ENCODE measurements around the gene TRIM8.

Gene TRIM8

GRCh38 chr10:102652170-102652916 is 8.1 kb downstream of the TRIM8 start:
- Histone ChIP-seq H3K36me3 (ENCODE audit: insufficient read depth, low read length) (peaks cover 64% of the 10 kb centered on the region), H3K4me3 (ENCODE audit: low read length) (no peak overlapping the region), H3K4me1 (ENCODE audit: insufficient read depth, low read length) (peaks cover 53% of the 10 kb centered on the region), H3K27me3 (ENCODE audit: insufficient read depth, low read length) (no peaks in the 10 kb centered on the region), H2AFZ (ENCODE audit: low read depth, low read length) (no peak overlapping the region), H3K9me3 (ENCODE audit: low read length) (no peaks in the 10 kb centered on the region)

DNA sequence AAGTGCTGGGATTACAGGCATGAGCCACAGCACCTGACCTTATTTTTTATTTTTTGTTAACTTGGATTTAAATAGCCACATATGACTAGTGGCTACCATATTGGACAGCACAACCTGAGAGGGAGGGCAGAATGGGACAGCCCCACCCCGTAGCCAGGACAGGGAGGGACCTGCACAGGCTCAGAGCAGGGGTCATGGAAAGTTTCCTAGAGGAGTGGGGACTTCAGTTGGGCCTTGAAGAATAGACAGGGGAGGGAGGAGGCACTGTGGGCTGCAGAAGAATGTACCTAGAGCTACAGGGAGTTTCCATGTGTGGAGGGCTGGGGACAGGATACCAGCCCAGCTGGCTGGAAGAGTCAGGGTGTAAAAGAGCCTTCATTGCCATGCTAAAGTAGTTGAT is 8.8 kb downstream of the TRIM8 start:
- no peak overlapping the region for H2AFZ ChIP-seq (ENCODE audit: low read depth, low read length)
- H3K9me3 ChIP-seq (ENCODE audit: low read length): no peaks in the 10 kb centered on the region
- H3K36me3 ChIP-seq (ENCODE audit: insufficient read depth, low read length): peaks cover 66% of the 10 kb centered on the region
- no peaks in the 10 kb centered on the region for H3K27me3 ChIP-seq (ENCODE audit: insufficient read depth, low read length)
- H3K4me3 ChIP-seq (ENCODE audit: low read length): no peak overlapping the region
- peaks cover 46% of the 10 kb centered on the region for H3K4me1 ChIP-seq (ENCODE audit: insufficient read depth, low read length)

DNA sequence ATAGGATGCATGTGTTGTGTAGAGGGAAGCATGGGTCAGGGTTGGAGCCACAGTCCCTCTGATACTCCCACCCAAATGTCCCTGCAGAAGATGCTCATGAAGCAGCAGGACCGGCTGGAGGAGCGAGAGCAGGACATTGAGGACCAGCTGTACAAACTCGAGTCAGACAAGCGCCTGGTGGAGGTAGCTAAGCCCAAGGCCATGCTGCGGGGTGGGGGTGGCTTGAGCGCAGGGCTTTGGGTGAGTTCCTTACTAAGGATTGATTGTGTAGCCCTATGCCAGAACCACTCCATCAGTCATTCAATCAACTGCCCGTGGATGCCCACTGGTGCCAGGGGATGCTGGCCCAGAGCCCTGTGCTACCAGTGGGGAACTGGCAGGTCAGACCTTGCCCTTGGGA is 10.3 kb downstream of the TRIM8 start:
- Histone ChIP-seq H2AFZ (ENCODE audit: low read depth, low read length) (no peak overlapping the region), H3K9me3 (ENCODE audit: low read length) (no peaks in the 10 kb centered on the region), H3K36me3 (ENCODE audit: insufficient read depth, low read length) (peaks cover 73% of the 10 kb centered on the region), H3K4me3 (ENCODE audit: low read length) (no peak overlapping the region), H3K4me1 (ENCODE audit: insufficient read depth, low read length) (peaks cover 31% of the 10 kb centered on the region), H3K27me3 (ENCODE audit: insufficient read depth, low read length) (no peaks in the 10 kb centered on the region)

DNA sequence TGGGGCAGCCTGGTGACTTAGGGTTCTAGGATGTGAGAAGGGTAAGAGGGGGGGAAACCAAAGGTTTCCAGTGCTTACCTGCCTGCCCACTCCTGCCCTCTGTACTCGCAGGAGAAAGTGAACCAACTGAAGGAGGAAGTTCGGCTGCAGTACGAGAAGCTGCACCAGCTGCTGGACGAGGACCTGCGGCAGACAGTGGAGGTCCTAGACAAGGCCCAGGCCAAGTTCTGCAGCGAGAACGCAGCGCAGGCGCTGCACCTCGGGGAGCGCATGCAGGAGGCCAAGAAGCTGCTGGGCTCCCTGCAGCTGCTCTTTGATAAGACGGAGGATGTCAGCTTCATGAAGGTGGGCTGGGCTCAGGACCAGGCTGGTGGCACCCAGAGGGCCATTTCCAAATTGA is 10.7 kb downstream of the TRIM8 start:
- peaks cover 27% of the 10 kb centered on the region for H3K4me1 ChIP-seq (ENCODE audit: insufficient read depth, low read length)
- peaks cover 73% of the 10 kb centered on the region for H3K36me3 ChIP-seq (ENCODE audit: insufficient read depth, low read length)
- no peak overlapping the region for H3K4me3 ChIP-seq (ENCODE audit: low read length)
- no peak overlapping the region for H2AFZ ChIP-seq (ENCODE audit: low read depth, low read length)
- no peaks in the 10 kb centered on the region for H3K9me3 ChIP-seq (ENCODE audit: low read length)
- no peaks in the 10 kb centered on the region for H3K27me3 ChIP-seq (ENCODE audit: insufficient read depth, low read length)

DNA sequence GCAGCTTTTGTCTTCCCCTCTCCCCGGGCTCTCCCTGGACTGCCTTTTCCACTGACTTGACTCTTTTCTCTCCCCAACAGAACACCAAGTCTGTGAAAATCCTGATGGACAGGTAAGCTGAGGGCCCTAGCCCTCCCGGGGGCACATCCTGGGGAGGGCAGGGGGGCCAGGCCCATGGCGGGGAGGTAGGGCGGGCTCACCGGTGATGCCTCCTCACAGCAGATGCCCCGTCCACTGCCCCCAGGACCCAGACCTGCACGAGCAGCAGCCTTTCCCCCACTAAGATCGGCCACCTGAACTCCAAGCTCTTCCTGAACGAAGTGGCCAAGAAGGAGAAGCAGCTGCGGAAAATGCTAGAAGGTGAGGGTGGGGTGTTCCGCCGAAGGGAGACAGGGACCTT is 11.7 kb downstream of the TRIM8 start:
- Histone ChIP-seq H3K27me3 (ENCODE audit: insufficient read depth, low read length) (no peaks in the 10 kb centered on the region), H3K36me3 (ENCODE audit: insufficient read depth, low read length) (peaks cover 71% of the 10 kb centered on the region), H3K9me3 (ENCODE audit: low read length) (no peaks in the 10 kb centered on the region), H3K4me3 (ENCODE audit: low read length) (no peak overlapping the region), H3K4me1 (ENCODE audit: insufficient read depth, low read length) (peaks cover 22% of the 10 kb centered on the region), H2AFZ (ENCODE audit: low read depth, low read length) (no peak overlapping the region)

GRCh38 chr10:102656791-102657371 is 12.6 kb downstream of the TRIM8 start:
- Histone ChIP-seq H3K27me3 (ENCODE audit: insufficient read depth, low read length) (no peaks in the 10 kb centered on the region), H2AFZ (ENCODE audit: low read depth, low read length) (no peak overlapping the region), H3K9me3 (ENCODE audit: low read length) (no peaks in the 10 kb centered on the region), H3K4me1 (ENCODE audit: insufficient read depth, low read length) (peaks cover 19% of the 10 kb centered on the region), H3K36me3 (ENCODE audit: insufficient read depth, low read length) (peaks cover 63% of the 10 kb centered on the region), H3K4me3 (ENCODE audit: low read length) (no peak overlapping the region)

GRCh38 chr10:102657451-102657850 is 13.2 kb downstream of the TRIM8 start:
- Histone ChIP-seq H3K4me1 (ENCODE audit: insufficient read depth, low read length) (peaks cover 13% of the 10 kb centered on the region), H3K4me3 (ENCODE audit: low read length) (no peak overlapping the region), H3K27me3 (ENCODE audit: insufficient read depth, low read length) (no peaks in the 10 kb centered on the region), H2AFZ (ENCODE audit: low read depth, low read length) (no peak overlapping the region), H3K9me3 (ENCODE audit: low read length) (no peaks in the 10 kb centered on the region), H3K36me3 (ENCODE audit: insufficient read depth, low read length) (peaks cover 57% of the 10 kb centered on the region)

DNA sequence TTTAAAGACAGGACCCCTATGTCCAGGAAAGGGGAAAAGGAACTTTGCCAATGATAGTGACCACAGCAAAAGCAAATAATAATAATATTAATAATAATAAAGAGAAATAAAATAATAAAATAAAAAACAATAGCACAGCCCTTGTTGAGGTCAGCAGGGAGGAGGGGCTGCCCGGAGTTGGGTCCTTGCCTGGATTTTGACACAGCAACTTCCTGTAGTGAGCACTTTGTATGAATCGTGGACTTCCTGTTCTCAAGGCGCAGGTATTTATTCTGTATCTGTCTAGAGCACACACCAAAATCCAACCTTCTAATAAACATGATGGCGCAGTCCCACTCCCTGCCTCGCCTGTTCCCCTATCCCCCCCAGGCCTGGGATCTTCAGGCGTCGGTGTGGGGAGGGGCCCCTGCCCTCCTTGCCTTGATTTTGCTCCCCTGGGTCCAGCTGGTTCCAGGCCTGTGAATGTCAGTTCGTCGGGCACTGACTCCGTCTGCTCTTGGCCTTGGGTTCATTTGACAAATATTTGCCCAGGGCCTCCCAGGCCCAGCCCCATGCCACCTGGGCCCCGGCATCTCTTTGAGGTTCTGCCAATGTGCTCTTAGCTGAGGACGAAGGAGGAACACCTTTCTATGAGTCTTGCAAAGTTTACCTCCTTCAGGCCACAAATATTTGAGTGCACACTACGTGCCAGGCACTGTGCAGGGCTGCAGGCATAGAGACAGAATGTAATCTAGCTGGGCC is 13.9 kb downstream of the TRIM8 start:
- no peaks in the 10 kb centered on the region for H3K27me3 ChIP-seq (ENCODE audit: insufficient read depth, low read length)
- no peaks in the 10 kb centered on the region for H3K9me3 ChIP-seq (ENCODE audit: low read length)
- H2AFZ ChIP-seq (ENCODE audit: low read depth, low read length): no peak overlapping the region
- H3K4me3 ChIP-seq (ENCODE audit: low read length): no peak overlapping the region
- peaks cover 54% of the 10 kb centered on the region for H3K36me3 ChIP-seq (ENCODE audit: insufficient read depth, low read length)
- peaks cover 11% of the 10 kb centered on the region for H3K4me1 ChIP-seq (ENCODE audit: insufficient read depth, low read length)

DNA sequence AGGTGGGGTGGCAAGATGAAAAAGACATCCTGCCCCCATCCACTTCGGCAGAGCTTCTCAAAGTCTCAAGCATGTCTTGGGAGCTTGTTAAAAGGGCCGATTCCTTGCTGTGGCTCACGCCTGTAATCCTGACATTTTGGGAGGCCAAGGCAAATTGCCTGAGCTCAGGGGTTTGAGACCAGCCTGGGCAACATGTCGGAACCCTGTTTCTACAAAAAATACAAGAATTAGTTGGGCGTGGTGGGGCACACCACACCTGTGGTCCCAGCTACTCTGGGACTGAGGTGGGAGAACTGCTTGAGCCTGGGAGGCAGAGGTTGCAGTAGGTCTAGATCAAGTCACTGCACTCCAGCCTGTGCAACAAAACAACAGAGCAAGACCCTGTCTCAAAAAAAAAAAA is 14.5 kb downstream of the TRIM8 start:
- Histone ChIP-seq H3K36me3 (ENCODE audit: insufficient read depth, low read length) (peaks cover 47% of the 10 kb centered on the region), H3K4me3 (ENCODE audit: low read length) (no peak overlapping the region), H3K9me3 (ENCODE audit: low read length) (no peaks in the 10 kb centered on the region), H3K4me1 (ENCODE audit: insufficient read depth, low read length) (peaks cover 11% of the 10 kb centered on the region), H3K27me3 (ENCODE audit: insufficient read depth, low read length) (no peaks in the 10 kb centered on the region), H2AFZ (ENCODE audit: low read depth, low read length) (no peak overlapping the region)

- no peak overlapping the region for H3K4me3 ChIP-seq (ENCODE audit: low read length)
- no peaks in the 10 kb centered on the region for H3K27me3 ChIP-seq (ENCODE audit: insufficient read depth, low read length)
- peaks cover 27% of the 10 kb centered on the region for H3K36me3 ChIP-seq (ENCODE audit: insufficient read depth, low read length)
- H3K9me3 ChIP-seq (ENCODE audit: low read length): no peaks in the 10 kb centered on the region
- H2AFZ ChIP-seq (ENCODE audit: low read depth, low read length): no peak overlapping the region
- H3K4me1 ChIP-seq (ENCODE audit: insufficient read depth, low read length): peaks cover 11% of the 10 kb centered on the region
Observed at GRCh38 chr10:102660888-102661657, 16.8 kb downstream of the TRIM8 start.

- no peak overlapping the region for H3K4me3 ChIP-seq (ENCODE audit: low read length)
- no peak overlapping the region for H2AFZ ChIP-seq (ENCODE audit: low read depth, low read length)
- no peaks in the 10 kb centered on the region for H3K27me3 ChIP-seq (ENCODE audit: insufficient read depth, low read length)
- H3K9me3 ChIP-seq (ENCODE audit: low read length): no peaks in the 10 kb centered on the region
- H3K36me3 ChIP-seq (ENCODE audit: insufficient read depth, low read length): peaks cover 22% of the 10 kb centered on the region
- H3K4me1 ChIP-seq (ENCODE audit: insufficient read depth, low read length): peaks cover 11% of the 10 kb centered on the region
Observed at GRCh38 chr10:102661658-102662028, 17.4 kb downstream of the TRIM8 start.

GRCh38 chr10:102665904-102666509 is 21.7 kb downstream of the TRIM8 start:
- no peaks in the 10 kb centered on the region for H3K36me3 ChIP-seq (ENCODE audit: insufficient read depth, low read length)
- peaks cover 41% of the 10 kb centered on the region for H3K4me1 ChIP-seq (ENCODE audit: insufficient read depth, low read length)
- H3K27me3 ChIP-seq (ENCODE audit: insufficient read depth, low read length): no peaks in the 10 kb centered on the region
- H2AFZ ChIP-seq (ENCODE audit: low read depth, low read length): no peak overlapping the region
- H3K9me3 ChIP-seq (ENCODE audit: low read length): no peaks in the 10 kb centered on the region
- H3K4me3 ChIP-seq (ENCODE audit: low read length): no peak overlapping the region
